Measurements from ENCODE around the gene CFDP1.

CFDP1 gene

DNA sequence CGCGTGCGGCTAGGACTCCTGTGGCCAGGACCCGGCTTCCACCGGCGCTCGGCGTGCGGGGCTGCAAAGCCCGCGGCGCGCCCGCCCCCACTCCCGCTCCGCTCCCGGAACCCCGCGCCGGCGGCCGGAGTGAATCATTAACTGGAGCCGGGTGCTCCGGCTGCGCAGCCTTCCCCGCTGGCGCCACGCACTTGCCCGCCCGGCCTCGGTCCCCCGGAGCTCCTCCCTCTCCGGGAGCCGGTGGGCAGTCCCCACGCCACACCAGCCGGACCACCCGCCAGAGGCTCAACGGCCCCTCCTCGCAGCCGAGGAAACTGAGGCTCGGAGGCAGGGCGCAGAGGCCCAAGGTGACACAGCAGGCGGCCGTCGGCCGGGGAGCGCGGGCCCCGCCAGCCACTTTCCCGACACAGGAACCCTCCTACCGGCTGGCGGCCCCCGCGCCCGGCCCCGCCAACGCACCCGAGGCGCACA lies 182.5 kb downstream of the CFDP1 start:
- Histone ChIP-seq H3F3A (ENCODE audit: control insufficient read depth, insufficient read depth) (no peaks in the 10 kb centered on the region), H3K27me3 (ENCODE audit: control insufficient read depth, low read length) (peaks cover 13% of the 10 kb centered on the region), H3K27ac (ENCODE audit: low read depth, low read length) (no peak overlapping the region), H3K4me3 (ENCODE audit: low read length) (peak overlapping the region; percentile 71), H3K79me2 (ENCODE audit: control insufficient read depth, low read length) (no peaks in the 10 kb centered on the region), H3K9me2 (replicated peaks; ENCODE audit: control insufficient read depth, low read length) (no peaks in the 10 kb centered on the region), H3K9me3 (ENCODE audit: control insufficient read depth, insufficient read depth, low read length) (no peaks in the 10 kb centered on the region), H4K20me1 (ENCODE audit: control insufficient read depth, insufficient read depth, low read depth, low read length) (peaks cover 9% of the 10 kb centered on the region; the same call in 1 of the 2 replicates), H3K36me3 (ENCODE audit: control insufficient read depth, low read length) (no peaks in the 10 kb centered on the region), H3K4me1 (ENCODE audit: control insufficient read depth, low read length) (0 out of 2 replicates have a peak, but pooled peaks cover 6% of the 10 kb centered on the region), H3K4me2 (ENCODE audit: low read length) (peak overlapping the region; percentile 64)
- TF ChIP-seq EZH2phosphoT487 (IDR thresholded peaks at IDR 0.05; ENCODE audit: borderline replicate concordance, low read length): no peak
- TF ChIP-seq CTCF (IDR thresholded peaks at IDR 0.05; ENCODE audit: low read depth, low read length, poor library complexity, severe bottlenecking): no peak

DNA sequence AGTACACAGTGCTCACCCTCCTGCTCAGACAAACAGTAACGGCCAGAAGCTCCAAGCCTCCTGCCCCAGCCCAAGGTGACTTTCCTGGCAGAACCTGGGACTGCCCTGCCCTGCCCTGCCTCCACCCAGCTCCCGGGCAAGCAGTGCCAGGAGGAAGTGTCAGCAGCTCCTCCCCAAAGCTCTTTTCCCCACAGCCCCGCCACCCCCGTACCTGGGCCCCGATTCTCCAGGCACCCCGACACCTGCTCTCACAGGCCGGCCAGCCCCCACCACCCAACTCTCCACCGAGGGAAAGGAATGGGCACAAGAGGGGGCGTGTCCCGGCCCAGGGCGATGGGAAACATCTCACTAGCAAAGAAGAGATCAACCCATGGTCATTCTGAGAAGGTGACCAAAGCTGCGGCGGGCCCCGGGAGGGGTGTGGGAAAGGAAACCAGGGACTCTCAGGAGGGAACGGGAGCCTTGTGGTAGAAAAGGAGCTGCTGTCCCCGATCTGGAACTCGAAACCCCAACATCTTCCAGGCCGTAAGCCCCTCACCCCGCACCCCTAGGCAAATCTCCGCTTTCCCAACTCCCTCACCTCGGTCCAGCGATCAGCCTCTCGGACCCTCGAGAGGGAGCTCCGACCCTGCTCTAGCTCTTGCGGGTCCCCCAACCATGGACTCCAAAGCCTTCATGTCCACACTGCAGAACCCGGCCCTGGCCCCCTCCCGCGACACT lies 183.1 kb downstream of the CFDP1 start:
- Histone ChIP-seq H3K27ac (ENCODE audit: low read depth, low read length) (no peak overlapping the region), H3K4me1 (ENCODE audit: control insufficient read depth, low read length) (peaks cover 10% of the 10 kb centered on the region), H3K9me2 (replicated peaks; ENCODE audit: control insufficient read depth, low read length) (no peaks in the 10 kb centered on the region), H3K36me3 (ENCODE audit: control insufficient read depth, low read length) (no peaks in the 10 kb centered on the region), H3K9me3 (ENCODE audit: control insufficient read depth, insufficient read depth, low read length) (no peaks in the 10 kb centered on the region), H3K27me3 (ENCODE audit: control insufficient read depth, low read length) (peaks cover 13% of the 10 kb centered on the region), H4K20me1 (ENCODE audit: control insufficient read depth, insufficient read depth, low read depth, low read length) (peaks cover 9% of the 10 kb centered on the region; the same call in 1 of the 2 replicates), H3F3A (ENCODE audit: control insufficient read depth, insufficient read depth) (no peaks in the 10 kb centered on the region), H3K79me2 (ENCODE audit: control insufficient read depth, low read length) (no peaks in the 10 kb centered on the region), H3K4me2 (ENCODE audit: low read length) (peak overlapping the region; percentile 64), H3K4me3 (ENCODE audit: low read length) (peak overlapping the region; percentile 71)
- TF ChIP-seq EZH2phosphoT487 (IDR thresholded peaks at IDR 0.05; ENCODE audit: borderline replicate concordance, low read length) (no peak), CTCF (IDR thresholded peaks at IDR 0.05; ENCODE audit: low read depth, low read length, poor library complexity, severe bottlenecking) (no peak)

- Histone ChIP-seq H3K4me3 (ENCODE audit: low read length) (no peak overlapping the region), H3K9me2 (replicated peaks; ENCODE audit: control insufficient read depth, low read length) (no peaks in the 10 kb centered on the region), H3K4me1 (ENCODE audit: control insufficient read depth, low read length) (peaks cover 18% of the 10 kb centered on the region), H3K36me3 (ENCODE audit: control insufficient read depth, low read length) (no peaks in the 10 kb centered on the region), H3K4me2 (ENCODE audit: low read length) (no peak overlapping the region), H3F3A (ENCODE audit: control insufficient read depth, insufficient read depth) (no peaks in the 10 kb centered on the region), H3K79me2 (ENCODE audit: control insufficient read depth, low read length) (no peaks in the 10 kb centered on the region), H3K27ac (ENCODE audit: low read depth, low read length) (no peak overlapping the region), H3K9me3 (ENCODE audit: control insufficient read depth, insufficient read depth, low read length) (no peaks in the 10 kb centered on the region), H3K27me3 (ENCODE audit: control insufficient read depth, low read length) (peaks cover 13% of the 10 kb centered on the region), H4K20me1 (ENCODE audit: control insufficient read depth, insufficient read depth, low read depth, low read length) (peaks cover 9% of the 10 kb centered on the region; the same call in 1 of the 2 replicates)
- TF ChIP-seq EZH2phosphoT487 (IDR thresholded peaks at IDR 0.05; ENCODE audit: borderline replicate concordance, low read length) (no peak), CTCF (IDR thresholded peaks at IDR 0.05; ENCODE audit: low read depth, low read length, poor library complexity, severe bottlenecking) (no peak)
These were observed 183.9 kb downstream of the CFDP1 start for GRCh38 chr16:75249441-75249840.

Data from DOHH2 (cell line).